ENCODE results near the gene USF1.
"Not testable (repeated sequence)": the region's sequence is repeated elsewhere in the genome, so short reads cannot be mapped to it uniquely, and the experiment has no call there.

GRCh38 chr1:161016683-161017082 is 29.1 kb downstream of the USF1 start:
- TF ChIP-seq EZH2, CTCF, EZH2phosphoT487 (IDR thresholded peaks at IDR 0.05): not testable (repeated sequence)

Data from neural progenitor cell (in vitro differentiated cells).